ENCODE results near the gene COL8A1.

The COL8A1 gene

GRCh38 chr3:99665017-99665416 is 26.6 kb downstream of the COL8A1 start:
- no peak overlapping the region for H3K27ac ChIP-seq (ENCODE audit: low read depth, low read length)

GRCh38 chr3:99666201-99666600 is 27.8 kb downstream of the COL8A1 start:
- H3F3A ChIP-seq (ENCODE audit: insufficient read depth), result no peaks in the 10 kb centered on the region
- no peaks in the 10 kb centered on the region for H3K36me3 ChIP-seq (ENCODE audit: low read length)
- no peak overlapping the region for H3K4me2 ChIP-seq (ENCODE audit: low read depth, low read length, poor library complexity, severe bottlenecking)
- H2AFZ ChIP-seq (ENCODE audit: low read depth, low read length, severe bottlenecking), result no peak overlapping the region
- no peak overlapping the region for H3K9ac ChIP-seq (ENCODE audit: low read length)
- no peaks in the 10 kb centered on the region for H4K20me1 ChIP-seq (ENCODE audit: low read depth, low read length)
- H3K27me3 ChIP-seq (ENCODE audit: low read length), result no peaks in the 10 kb centered on the region
- H3K79me2 ChIP-seq (ENCODE audit: insufficient read depth, low read length), result no peaks in the 10 kb centered on the region
- no peak overlapping the region for H3K27ac ChIP-seq (ENCODE audit: low read depth, low read length)
- H3K9me2 ChIP-seq (replicated peaks; ENCODE audit: insufficient read depth, low read length), result no peaks in the 10 kb centered on the region
- no peaks in the 10 kb centered on the region for H3K9me3 ChIP-seq (ENCODE audit: insufficient read depth, low read length)
- no peak overlapping the region for H3K4me3 ChIP-seq (ENCODE audit: insufficient read depth, low read length, poor library complexity, severe bottlenecking)
- TF ChIP-seq EZH2phosphoT487 (conservative IDR thresholded peaks at IDR 0.05; ENCODE audit: low read length), result no peak
- TF ChIP-seq, protein P1, sequence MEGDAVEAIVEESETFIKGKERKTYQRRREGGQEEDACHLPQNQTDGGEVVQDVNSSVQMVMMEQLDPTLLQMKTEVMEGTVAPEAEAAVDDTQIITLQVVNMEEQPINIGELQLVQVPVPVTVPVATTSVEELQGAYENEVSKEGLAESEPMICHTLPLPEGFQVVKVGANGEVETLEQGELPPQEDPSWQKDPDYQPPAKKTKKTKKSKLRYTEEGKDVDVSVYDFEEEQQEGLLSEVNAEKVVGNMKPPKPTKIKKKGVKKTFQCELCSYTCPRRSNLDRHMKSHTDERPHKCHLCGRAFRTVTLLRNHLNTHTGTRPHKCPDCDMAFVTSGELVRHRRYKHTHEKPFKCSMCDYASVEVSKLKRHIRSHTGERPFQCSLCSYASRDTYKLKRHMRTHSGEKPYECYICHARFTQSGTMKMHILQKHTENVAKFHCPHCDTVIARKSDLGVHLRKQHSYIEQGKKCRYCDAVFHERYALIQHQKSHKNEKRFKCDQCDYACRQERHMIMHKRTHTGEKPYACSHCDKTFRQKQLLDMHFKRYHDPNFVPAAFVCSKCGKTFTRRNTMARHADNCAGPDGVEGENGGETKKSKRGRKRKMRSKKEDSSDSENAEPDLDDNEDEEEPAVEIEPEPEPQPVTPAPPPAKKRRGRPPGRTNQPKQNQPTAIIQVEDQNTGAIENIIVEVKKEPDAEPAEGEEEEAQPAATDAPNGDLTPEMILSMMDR (IDR thresholded peaks at IDR 0.05; ENCODE audit: insufficient read depth, low read length, poor library complexity, severe bottlenecking), result no peak

More at GRCh38 chr3:99665017-99665416, 26.6 kb downstream of the COL8A1 start:
- no peaks in the 10 kb centered on the region for H3K9me2 ChIP-seq (replicated peaks; ENCODE audit: insufficient read depth, low read length)
- no peak overlapping the region for H3K4me2 ChIP-seq (ENCODE audit: low read depth, low read length, poor library complexity, severe bottlenecking)
- H3K36me3 ChIP-seq (ENCODE audit: low read length), result no peaks in the 10 kb centered on the region
- H3K9me3 ChIP-seq (ENCODE audit: insufficient read depth, low read length), result no peaks in the 10 kb centered on the region
- TF ChIP-seq EZH2phosphoT487 (conservative IDR thresholded peaks at IDR 0.05; ENCODE audit: low read length), result no peak
- TF ChIP-seq, protein P1 (IDR thresholded peaks at IDR 0.05; ENCODE audit: insufficient read depth, low read length, poor library complexity, severe bottlenecking), result no peak
- no peak overlapping the region for H3K9ac ChIP-seq (ENCODE audit: low read length)
- H3K79me2 ChIP-seq (ENCODE audit: insufficient read depth, low read length), result no peaks in the 10 kb centered on the region
- no peak overlapping the region for H2AFZ ChIP-seq (ENCODE audit: low read depth, low read length, severe bottlenecking)
- H3K4me3 ChIP-seq (ENCODE audit: insufficient read depth, low read length, poor library complexity, severe bottlenecking), result no peak overlapping the region
- H4K20me1 ChIP-seq (ENCODE audit: low read depth, low read length), result no peaks in the 10 kb centered on the region
- no peaks in the 10 kb centered on the region for H3F3A ChIP-seq (ENCODE audit: insufficient read depth)
- H3K27me3 ChIP-seq (ENCODE audit: low read length), result no peaks in the 10 kb centered on the region

- H3K79me2 ChIP-seq (ENCODE audit: insufficient read depth, low read length), result no peaks in the 10 kb centered on the region
- H4K20me1 ChIP-seq (ENCODE audit: low read depth, low read length), result no peaks in the 10 kb centered on the region
- H3K4me3 ChIP-seq (ENCODE audit: insufficient read depth, low read length, poor library complexity, severe bottlenecking), result no peak overlapping the region
Observed at GRCh38 chr3:99668044-99668443, 29.6 kb downstream of the COL8A1 start.

More at GRCh38 chr3:99668044-99668443, 29.6 kb downstream of the COL8A1 start:
- Histone ChIP-seq H3K9ac (ENCODE audit: low read length) (no peak overlapping the region), H3K4me2 (ENCODE audit: low read depth, low read length, poor library complexity, severe bottlenecking) (no peak overlapping the region), H3K9me2 (replicated peaks; ENCODE audit: insufficient read depth, low read length) (no peaks in the 10 kb centered on the region), H3K27me3 (ENCODE audit: low read length) (no peaks in the 10 kb centered on the region), H3K9me3 (ENCODE audit: insufficient read depth, low read length) (no peaks in the 10 kb centered on the region), H2AFZ (ENCODE audit: low read depth, low read length, severe bottlenecking) (no peak overlapping the region), H3K36me3 (ENCODE audit: low read length) (no peaks in the 10 kb centered on the region), H3K27ac (ENCODE audit: low read depth, low read length) (no peak overlapping the region), H3F3A (ENCODE audit: insufficient read depth) (no peaks in the 10 kb centered on the region)
- TF ChIP-seq EZH2phosphoT487 (conservative IDR thresholded peaks at IDR 0.05; ENCODE audit: low read length), result no peak
- TF ChIP-seq, protein P1 (IDR thresholded peaks at IDR 0.05; ENCODE audit: insufficient read depth, low read length, poor library complexity, severe bottlenecking), result no peak

Data from SU-DHL-6 (cell line).